ENCODE results near the gene OSGIN1.

Gene OSGIN1

GRCh38 chr16:83925957-83926725 lies 26.9 kb upstream of the OSGIN1 start:
- in situ Hi-C loops (cut with MboI; ENCODE audit: low sequenced_read_pairs), result no loop called here

GRCh38 chr16:83926726-83927397 lies 26.2 kb upstream of the OSGIN1 start:
- in situ Hi-C loops (cut with MboI; ENCODE audit: low sequenced_read_pairs), result no loop called here

- in situ Hi-C loops (cut with MboI; ENCODE audit: low sequenced_read_pairs), result no loop called here
Measured at GRCh38 chr16:83928341-83929055, 24.5 kb upstream of the OSGIN1 start.

DNA sequence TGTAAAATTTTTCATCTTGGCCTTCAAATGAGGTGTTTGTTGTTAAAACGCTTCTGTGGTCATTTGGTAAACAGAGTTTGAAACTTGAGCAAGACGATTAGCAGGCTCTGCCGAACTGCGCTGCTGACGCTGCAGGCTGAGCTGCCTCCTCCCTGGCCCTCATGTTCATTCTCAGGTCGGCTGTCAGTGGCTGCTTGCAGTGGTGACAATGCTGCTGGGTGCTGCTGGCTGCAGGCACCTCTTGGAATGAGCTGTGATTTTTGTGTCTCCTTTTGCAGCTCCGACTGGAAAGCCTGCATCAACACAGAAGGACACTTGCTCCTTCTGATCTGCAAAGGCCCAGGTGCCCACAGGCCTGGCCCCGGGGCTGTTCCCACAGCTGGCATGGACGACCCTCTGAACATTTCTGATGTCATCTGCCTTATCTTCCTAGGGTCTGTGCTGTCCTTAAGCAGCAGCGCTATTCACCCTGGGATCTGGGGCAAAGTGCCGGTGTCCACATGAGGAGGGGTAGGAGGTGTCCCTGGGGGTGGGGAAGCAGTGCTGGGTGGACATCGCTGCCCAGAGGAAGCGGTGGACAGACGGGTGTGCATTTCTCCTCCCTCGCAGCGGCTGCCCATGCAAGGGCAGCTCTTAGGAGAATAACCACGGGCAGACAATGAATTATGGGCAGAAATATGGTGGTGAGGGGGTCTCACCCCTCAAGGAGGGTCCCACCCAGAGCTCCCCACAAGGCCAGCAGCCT lies 23.1 kb upstream of the OSGIN1 start:
- in situ Hi-C loops (cut with MboI; ENCODE audit: low sequenced_read_pairs), result no loop called here

- in situ Hi-C loops (cut with MboI; ENCODE audit: low sequenced_read_pairs), result no loop called here
Measured at GRCh38 chr16:83930730-83931500, 22.1 kb upstream of the OSGIN1 start.

- in situ Hi-C loops (cut with MboI; ENCODE audit: low sequenced_read_pairs), result no loop called here
Measured at GRCh38 chr16:83931556-83931955, 21.5 kb upstream of the OSGIN1 start.

- in situ Hi-C loops (cut with MboI; ENCODE audit: low sequenced_read_pairs), result no loop called here
Measured at GRCh38 chr16:83932304-83932703, 20.7 kb upstream of the OSGIN1 start.

DNA sequence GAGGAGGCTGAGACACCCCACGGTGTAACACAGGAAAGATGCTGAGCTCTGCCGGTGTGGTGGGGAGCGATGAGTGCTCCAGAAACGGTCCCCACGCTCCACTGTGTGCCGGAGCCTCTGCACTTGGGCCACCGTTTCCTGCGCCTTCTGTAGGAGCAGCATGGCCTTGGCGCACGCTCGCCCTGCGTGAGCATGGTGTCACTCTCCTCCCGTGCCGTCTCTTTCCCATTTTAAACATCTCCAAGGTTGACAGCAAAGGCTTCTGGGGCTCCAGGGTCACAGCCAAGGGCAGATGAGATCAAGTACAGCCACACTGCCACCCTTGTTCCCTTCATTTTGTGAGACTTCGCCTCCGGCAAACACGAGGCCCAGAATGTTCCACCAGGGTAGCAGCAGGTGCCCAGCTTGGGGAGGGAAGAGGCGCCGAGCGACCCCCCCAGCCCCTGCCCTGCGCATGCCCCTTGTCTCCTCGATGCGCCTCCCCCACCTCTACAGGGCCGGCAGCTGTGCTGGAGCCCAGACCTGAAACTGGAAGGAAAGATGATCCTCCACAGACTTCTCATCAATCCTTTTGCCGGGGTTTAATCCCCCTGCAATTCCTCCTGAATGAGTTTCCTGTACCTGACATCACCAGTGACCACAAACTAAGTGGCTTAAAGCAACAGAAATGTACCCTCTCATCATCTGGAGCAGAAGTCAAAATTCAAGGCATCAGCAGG lies 19.9 kb upstream of the OSGIN1 start:
- in situ Hi-C loops (cut with MboI; ENCODE audit: low sequenced_read_pairs), result no loop called here

DNA sequence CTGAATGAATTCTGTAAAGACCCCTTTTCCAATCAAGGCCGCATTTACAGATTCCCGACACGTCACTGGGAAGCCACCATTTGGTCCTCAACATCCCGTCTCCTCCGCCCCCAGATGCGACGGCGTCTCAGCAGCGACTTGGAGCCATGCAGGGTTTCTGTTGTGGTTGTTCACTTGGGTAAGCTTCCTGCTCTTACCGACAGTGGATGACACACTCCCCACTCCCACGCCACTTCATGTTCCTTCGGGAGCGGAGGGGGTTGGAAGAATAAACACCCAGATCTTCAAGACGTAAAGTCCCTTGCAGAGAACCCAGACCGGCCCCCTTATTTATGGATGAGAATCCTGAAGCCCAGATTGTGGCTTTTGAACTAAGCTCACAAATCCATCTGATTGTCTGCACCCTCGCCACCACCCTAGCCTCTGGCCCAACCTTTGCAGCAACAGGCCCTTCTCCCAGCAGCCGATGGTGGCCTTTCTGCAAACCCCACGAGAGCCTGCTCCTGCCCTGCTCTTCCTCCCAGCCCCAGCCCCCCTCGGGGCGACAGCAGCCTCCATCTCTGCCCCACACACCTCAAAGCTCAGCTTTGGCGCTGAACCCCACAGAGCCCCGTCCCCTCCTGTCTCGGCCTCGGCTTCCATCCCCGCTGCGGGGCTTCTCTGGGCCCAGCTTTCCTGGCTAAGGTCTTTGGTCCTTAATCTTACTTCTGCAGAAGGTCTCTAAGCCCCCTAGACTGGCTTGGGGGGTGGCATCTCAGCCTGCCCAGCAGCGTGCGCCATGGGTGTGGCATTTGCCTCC lies 19.0 kb upstream of the OSGIN1 start:
- in situ Hi-C loops (cut with MboI; ENCODE audit: low sequenced_read_pairs), result no loop called here

DNA sequence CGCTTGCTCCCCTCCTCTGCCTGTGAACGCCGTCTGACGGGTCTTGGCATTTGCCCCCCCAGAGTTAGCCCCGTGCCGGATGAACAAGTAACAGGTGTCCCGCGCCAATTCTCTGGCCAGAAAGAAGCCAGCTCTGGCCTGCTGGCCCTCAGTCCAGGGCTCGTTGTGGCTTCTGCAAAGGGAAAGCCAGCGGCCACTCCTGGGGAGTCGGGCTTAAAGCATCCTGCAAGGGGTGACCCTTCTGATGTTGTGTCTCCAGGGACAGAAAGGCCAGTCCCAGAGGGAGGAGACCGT lies 18.4 kb upstream of the OSGIN1 start:
- in situ Hi-C loops (cut with MboI; ENCODE audit: low sequenced_read_pairs), result no loop called here

DNA sequence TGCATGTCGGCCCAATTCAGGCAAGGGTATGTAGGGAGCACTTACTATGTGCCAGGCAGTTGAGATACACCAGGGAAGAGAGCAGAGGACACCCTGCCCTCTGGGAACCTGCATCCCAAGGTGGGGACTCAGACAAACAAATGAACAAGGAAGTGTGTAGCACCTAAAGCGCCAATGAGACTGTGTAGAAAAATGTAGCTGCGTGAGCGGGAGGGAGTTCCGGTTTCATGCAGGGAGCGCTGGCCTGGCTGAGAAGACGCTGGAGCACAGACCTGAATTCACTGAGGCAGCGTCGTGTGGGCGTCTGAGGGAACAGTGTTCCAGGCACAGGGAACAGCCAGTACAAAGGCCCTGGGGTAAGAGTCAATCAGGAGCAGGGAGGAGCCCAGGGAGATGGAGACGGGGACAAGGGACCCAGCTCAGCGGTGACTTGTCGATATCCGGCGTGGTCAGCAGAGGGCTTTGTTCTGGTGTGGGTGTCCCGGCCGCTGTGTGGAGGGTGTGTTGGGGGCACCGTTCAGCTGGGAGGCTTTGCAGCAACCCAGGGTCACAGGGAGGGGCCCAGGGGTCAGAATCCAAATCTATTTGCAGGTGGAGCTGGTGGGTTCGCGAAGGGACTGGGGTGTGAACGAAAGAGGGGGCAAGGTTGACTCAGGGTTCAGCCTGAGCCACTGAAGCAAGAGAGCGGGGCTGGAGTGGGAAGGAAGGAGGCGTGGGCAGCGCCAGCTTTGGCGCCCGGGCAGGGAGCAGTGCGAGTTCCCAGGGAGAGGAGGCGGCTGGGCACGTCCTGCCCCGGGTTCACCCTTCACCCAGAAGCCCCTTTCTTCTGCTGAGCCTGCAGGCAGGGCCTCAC lies 17.8 kb upstream of the OSGIN1 start:
- in situ Hi-C loops (cut with MboI; ENCODE audit: low sequenced_read_pairs), result no loop called here

GRCh38 chr16:83935858-83936255 lies 17.2 kb upstream of the OSGIN1 start:
- in situ Hi-C loops (cut with MboI; ENCODE audit: low sequenced_read_pairs), result no loop called here

- in situ Hi-C loops (cut with MboI; ENCODE audit: low sequenced_read_pairs), result no loop called here
Measured at GRCh38 chr16:83936581-83937165, 16.4 kb upstream of the OSGIN1 start.

GRCh38 chr16:83937267-83937666 lies 15.8 kb upstream of the OSGIN1 start:
- in situ Hi-C loops (cut with MboI; ENCODE audit: low sequenced_read_pairs), result no loop called here

DNA sequence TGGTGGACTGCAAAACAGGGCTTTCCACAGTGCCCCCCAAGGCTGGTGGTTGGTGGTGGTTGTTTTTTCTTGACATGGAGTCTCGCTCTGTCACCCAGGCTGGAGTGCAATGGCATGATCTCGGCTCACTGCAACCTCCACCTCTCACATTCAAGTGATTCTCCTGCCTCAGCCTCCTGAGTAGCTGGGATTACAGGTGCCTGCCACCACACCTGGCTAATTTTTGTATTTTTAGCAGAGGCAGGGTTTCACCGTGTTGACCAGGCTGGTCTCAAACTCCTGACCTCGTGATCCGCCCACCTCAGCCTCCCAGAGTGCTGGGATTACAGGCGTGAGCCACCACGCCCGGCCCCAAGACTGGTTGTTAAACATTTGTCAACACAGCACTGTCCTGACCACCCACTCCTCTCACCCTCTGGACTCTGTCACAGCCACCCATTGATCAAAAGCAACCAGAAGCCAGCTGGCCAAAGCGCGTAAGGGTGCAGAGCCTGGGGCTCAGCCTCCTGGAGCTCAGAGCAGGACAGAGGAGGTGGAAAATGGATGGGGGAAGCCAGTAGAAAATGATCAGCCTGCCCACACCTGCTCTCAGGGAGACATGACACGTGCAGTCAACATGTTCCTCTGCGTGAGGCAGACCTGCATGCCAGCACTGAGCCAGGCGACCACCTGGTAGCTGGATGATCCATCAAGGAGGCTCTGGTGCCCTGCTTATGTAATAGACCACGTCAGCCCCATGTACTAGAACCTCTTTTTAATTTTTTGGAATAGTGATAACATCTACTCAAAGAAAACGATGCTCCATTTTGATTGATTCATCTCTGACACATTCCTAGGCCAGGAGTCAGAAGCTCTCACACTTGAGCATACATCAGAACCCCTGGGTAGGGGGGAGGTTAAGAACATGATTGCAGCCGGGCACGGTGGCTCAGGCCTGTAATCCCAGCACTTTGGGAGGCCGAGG lies 14.8 kb upstream of the OSGIN1 start:
- in situ Hi-C loops (cut with MboI; ENCODE audit: low sequenced_read_pairs), result no loop called here

DNA sequence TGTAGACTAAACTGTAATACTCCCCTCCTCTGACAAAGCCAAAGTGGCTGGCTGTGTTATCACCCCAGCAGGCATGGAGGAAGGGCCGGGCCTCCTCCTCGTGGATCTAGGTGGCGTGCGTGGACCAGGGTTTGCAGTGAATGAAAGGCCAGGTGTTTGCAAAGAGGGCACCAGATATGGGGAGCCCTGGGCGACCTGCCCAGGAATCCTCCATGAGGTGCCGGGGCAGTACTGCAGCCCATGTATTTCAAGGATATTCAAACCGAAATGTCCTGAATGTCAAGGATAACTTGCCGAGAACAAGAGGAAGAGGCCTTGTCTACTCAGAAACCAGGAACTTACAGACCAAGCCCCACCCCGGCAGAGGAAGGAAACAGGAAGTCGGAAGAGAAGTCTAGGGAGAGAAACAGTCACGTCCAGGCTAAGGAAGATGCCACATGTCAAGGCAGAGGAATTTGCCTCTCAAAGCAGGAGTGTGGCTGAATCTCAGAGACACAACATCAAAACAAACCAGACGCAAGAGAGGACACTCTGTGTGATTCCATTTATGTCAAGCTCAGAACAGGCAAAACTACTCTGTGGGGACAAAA lies 13.7 kb upstream of the OSGIN1 start:
- in situ Hi-C loops (cut with MboI; ENCODE audit: low sequenced_read_pairs), result no loop called here
